ENCODE measurements around the gene A1BG. TPM values are rescaled to one million over a fixed set of nuclear protein-coding genes. Genes with fewer than 3 reads are reported as not detected.

Gene A1BG
- total RNA-seq, 2 experiments from 2014 or later: 8.5 to 9.9 TPM

DNA sequence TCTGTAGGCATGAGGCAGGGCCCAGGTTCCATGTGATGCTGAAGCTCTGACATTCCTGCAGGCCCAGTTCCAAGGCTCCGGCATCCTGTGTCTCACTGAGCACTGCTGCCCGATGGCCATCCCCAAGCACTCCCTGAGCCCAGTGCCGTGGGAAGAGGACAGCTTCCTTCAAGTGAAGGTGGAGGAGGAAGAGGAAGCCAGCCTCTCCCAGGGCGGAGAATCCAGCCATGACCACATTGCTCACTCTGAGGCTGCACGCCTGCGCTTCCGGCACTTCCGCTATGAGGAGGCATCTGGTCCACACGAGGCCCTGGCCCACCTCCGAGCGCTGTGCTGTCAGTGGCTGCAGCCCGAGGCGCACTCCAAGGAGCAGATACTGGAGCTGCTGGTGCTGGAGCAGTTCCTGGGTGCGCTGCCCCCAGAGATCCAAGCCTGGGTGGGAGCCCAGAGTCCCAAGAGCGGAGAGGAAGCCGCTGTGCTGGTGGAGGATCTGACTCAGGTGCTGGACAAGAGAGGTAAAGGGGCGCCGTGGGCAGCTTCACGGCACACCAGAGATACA lies 18.5 kb downstream of the A1BG start:
- Mint-ChIP-seq H3K36me3 (ENCODE audit: low read depth) (peaks cover 39% of the 10 kb centered on the region), H3K27ac (no peak overlapping the region), H3K4me3 (no peak overlapping the region), H3K27me3 (no peaks in the 10 kb centered on the region), H3K4me1 (no peaks in the 10 kb centered on the region), H3K9me3 (peaks cover 3% of the 10 kb centered on the region)
- no peak for DNase-seq
- CTCF ChIA-PET: interaction anchor here (0.6 to 1.2 kb wide), 2 partner anchors 185 to 276 kb away, joined by 3 to 4 read pairs; partner anchors contain the start of genes ZBTB45 and ZNF135
- POLR2A ChIA-PET: no interaction called here

DNA sequence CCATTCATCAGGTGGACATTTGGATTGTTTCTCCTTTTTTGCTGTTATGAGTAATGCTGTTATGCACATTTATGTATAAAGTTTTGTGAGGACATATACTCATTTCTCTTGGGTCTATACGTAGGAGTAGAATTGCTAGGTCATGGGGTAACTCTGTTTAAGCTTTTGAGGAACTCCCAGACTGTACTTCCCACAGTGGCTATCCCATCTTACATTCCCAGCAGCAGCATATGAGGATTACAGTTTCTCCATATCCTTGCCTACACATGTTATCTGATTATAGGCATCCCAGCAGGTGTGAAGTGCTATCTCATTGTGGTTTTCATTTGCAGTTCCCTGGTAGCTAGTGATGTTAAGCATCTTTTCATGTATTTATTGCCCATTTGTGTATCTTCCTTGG lies 20.6 kb downstream of the A1BG start:
- Mint-ChIP-seq H3K9me3 (no peaks in the 10 kb centered on the region), H3K4me1 (no peaks in the 10 kb centered on the region), H3K4me3 (no peak overlapping the region), H3K27ac (no peak overlapping the region), H3K27me3 (no peaks in the 10 kb centered on the region), H3K36me3 (ENCODE audit: low read depth) (peaks cover 22% of the 10 kb centered on the region)
- ChIA-PET POLR2A (no interaction called here), CTCF (no interaction called here)
- no peak for DNase-seq

DNA sequence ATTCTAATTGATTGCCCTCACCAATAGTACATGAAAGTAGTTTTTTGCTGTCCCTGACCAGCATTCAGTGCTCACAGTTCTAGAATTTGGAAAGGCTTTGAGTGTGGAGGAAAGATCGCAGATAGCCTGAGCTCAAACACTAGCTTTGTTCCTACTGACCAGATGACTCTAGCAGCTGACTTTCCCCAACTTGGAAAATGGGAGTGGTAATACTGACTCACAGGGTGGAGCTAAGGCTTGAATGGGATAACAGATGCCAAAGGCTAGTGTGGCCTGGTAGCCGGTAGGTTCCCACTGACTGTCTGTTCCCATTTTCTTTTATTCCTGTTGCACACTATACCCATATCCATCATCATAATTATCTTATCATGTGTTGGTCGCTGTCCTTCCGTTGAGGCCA lies 22.8 kb downstream of the A1BG start:
- no peak overlapping the region for H3K27ac Mint-ChIP-seq
- peaks cover 13% of the 10 kb centered on the region for H3K36me3 Mint-ChIP-seq (ENCODE audit: low read depth)
- no peaks in the 10 kb centered on the region for H3K27me3 Mint-ChIP-seq
- no peak overlapping the region for H3K4me3 Mint-ChIP-seq
- H3K9me3 Mint-ChIP-seq: no peaks in the 10 kb centered on the region
- no peaks in the 10 kb centered on the region for H3K4me1 Mint-ChIP-seq
- POLR2A ChIA-PET: interaction anchor here (0.7 kb wide), 1 partner anchor 147 kb away, joined by 3 read pairs; no protein-coding TSS in a partner anchor
- no peak for DNase-seq
- CTCF ChIA-PET: interaction anchor here (1.0 to 1.2 kb wide), 2 partner anchors 17 to 102 kb away, joined by 3 to 4 read pairs; partner anchors contain the start of gene ZNF544

DNA sequence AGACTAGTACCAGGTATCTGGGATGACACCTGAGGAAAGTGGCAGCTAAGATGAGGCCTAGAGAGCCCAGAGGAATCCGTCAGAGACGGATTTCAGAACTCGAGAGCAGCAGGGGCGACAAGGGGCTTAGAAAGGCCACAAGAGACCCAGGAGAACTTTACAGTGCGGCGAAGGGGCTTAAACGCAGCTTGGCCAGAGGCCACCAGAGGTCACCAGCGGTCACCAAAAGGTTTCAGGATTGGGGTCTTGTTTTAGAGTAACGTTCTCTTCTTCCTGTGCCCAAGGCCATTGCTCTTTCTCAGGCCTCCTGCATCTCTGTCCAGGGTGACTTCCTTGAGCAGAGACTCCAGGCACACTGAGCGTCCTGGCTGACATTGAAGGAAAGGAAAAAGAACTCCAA lies 24.3 kb downstream of the A1BG start:
- Mint-ChIP-seq H3K27me3 (no peaks in the 10 kb centered on the region), H3K27ac (no peak overlapping the region), H3K9me3 (no peaks in the 10 kb centered on the region), H3K36me3 (ENCODE audit: low read depth) (peaks cover 2% of the 10 kb centered on the region), H3K4me3 (no peak overlapping the region), H3K4me1 (no peaks in the 10 kb centered on the region)
- no peak for DNase-seq
- POLR2A ChIA-PET: no interaction called here
- CTCF ChIA-PET: interaction anchor here (1.5 to 2.2 kb wide), 2 partner anchors 14 to 191 kb away, joined by 5 to 6 read pairs; partner anchors contain the start of gene ZBTB45

DNA sequence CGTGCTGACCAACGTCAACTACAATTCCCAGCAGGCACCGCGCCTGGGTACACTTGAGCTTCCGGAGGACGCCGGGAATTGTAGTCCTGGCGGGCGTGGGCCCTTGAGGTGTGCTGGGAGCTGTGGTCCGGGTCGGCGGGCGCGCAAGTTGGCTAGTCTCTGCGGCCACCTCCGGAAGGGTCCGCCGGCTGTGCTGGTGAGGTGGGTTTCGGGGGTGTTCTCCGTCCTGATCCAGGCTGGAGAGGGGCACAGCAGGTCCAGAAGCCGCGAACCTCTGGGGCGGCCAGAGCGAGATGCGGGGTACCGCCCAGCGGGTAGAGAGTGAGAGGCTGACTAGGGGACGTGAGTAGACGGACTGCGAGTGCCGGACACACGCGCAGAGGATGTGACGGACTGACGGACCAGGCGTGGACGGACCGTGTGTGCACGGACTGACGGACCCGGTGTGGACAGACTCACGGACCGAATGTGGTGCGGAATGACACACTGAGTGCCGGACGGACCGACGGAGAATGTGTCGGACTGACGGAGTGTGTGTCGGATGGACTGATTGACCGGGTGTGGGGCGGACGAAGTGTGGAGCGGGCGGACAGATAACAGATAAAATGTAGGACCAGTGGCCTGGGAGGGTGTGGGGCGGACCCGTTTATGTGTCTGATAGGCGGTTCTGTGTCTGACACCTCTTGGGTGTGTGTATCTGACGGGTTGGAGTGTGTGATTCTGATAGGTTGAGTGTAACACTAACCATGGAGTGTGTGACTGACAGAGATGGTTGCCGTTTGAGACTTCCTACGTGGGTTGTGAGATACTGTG lies 26.2 kb downstream of the A1BG start, which contains the start of gene ZSCAN22:
ZSCAN22 (plus strand) TSS at position 81 of the 813 bp plus-strand sequence. CDS start 7,809 bp downstream, outside the sequence.
- Mint-ChIP-seq H3K27ac (no peak within 1 kb of the TSS), H3K36me3 (ENCODE audit: low read depth) (peaks cover 9% of the 10 kb centered on the region), H3K9me3 (no peaks in the 10 kb centered on the region), H3K4me1 (no peaks in the 10 kb centered on the region), H3K27me3 (no peaks in the 10 kb centered on the region), H3K4me3 (no peak within 1 kb of the TSS)
- CTCF ChIA-PET: interaction anchor here (0.9 to 2.2 kb wide), 6 partner anchors 20 to 254 kb away, joined by 4 to 12 read pairs (median 6); partner anchors contain the start of genes ZBTB45, ZNF497 and ZNF584
- peak; percentile 93 for DNase-seq
- POLR2A ChIA-PET: interaction anchor here (1.0 to 2.2 kb wide), 12 partner anchors 9 to 193 kb away, joined by 3 to 23 read pairs (median 4); partner anchors contain the start of genes ERVK3-1, RPS5, ZBTB45 and ZNF497

DNA sequence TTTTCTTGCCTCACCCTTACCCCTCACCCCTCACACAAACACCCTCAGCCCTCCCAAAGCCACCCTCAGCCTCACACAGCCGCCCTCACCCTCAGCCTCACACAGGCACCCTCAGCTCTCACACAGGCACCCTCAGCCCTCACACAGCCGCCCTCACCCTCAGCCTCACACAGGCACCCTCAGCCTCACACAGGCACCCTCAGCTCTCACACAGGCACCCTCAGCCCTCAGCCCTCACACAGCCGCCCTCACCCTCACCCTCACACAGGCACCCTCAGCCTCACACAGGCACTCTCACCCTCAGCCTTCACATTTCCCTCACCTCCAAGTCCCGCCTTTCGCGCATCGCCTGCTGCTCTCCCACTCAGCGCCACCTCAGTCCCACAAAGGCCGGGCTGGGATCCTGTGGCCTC lies 26.8 kb downstream of the A1BG start:
- POLR2A ChIA-PET: interaction anchor here (1.0 to 2.2 kb wide), 13 partner anchors 9 to 193 kb away, joined by 3 to 23 read pairs (median 5); partner anchors contain the start of genes ERVK3-1, RPS5, ZBTB45 and ZNF497
- CTCF ChIA-PET: interaction anchor here (0.9 to 1.4 kb wide), 5 partner anchors 21 to 255 kb away, joined by 4 to 12 read pairs (median 6); partner anchors contain the start of genes ZBTB45, ZNF497 and ZNF584
- H3K36me3 Mint-ChIP-seq (ENCODE audit: low read depth): peaks cover 9% of the 10 kb centered on the region
- no peak overlapping the region for H3K27ac Mint-ChIP-seq
- DNase-seq: no peak
- H3K27me3 Mint-ChIP-seq: no peaks in the 10 kb centered on the region
- H3K4me1 Mint-ChIP-seq: no peaks in the 10 kb centered on the region
- H3K9me3 Mint-ChIP-seq: no peaks in the 10 kb centered on the region
- H3K4me3 Mint-ChIP-seq: no peak overlapping the region

DNA sequence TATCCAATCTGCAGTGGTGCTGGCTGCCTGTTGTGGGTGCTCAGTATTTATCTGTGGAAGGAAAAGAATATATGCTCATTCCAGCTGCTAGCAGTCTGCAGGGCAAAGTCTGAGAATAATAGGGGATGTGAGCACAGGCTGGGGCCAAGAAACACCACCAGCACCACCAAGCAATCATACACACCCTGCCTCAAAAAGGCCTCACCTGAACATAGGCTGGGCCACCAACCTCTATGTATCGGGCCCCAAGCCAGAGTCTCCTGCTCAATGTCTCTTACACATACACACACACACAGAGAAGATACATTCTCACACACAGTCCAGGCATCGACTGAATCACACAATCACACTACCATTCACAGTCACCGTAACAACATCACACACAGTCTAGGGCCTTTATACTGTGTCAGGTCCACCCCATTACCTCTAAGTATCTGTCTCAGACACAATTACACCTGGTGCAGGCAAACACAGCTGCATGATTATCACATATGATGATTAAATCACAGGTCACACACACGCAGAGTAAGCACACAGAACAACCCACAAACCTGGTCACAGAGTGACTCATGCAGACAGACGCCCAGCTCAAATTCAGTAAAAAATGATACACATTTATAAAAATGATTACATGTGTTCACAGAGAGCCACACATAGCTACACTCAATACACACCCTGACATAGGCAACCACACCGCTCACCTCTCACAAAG lies 27.8 kb downstream of the A1BG start:
- no peak overlapping the region for H3K27ac Mint-ChIP-seq
- peaks cover 11% of the 10 kb centered on the region for H3K36me3 Mint-ChIP-seq (ENCODE audit: low read depth)
- no peaks in the 10 kb centered on the region for H3K4me1 Mint-ChIP-seq
- H3K9me3 Mint-ChIP-seq: no peaks in the 10 kb centered on the region
- no peak overlapping the region for H3K4me3 Mint-ChIP-seq
- DNase-seq: no peak
- POLR2A ChIA-PET: interaction anchor here (0.7 to 2.2 kb wide), 10 partner anchors 8 to 475 kb away, joined by 3 to 23 read pairs (median 4); partner anchors contain the start of genes ERVK3-1, RPS5, ZNF497 and ZNF587
- CTCF ChIA-PET: interaction anchor here (1.3 kb wide), 1 partner anchor 38 kb away, joined by 6 read pairs; the partner anchor contains the start of gene ZNF497
- H3K27me3 Mint-ChIP-seq: no peaks in the 10 kb centered on the region

DNA sequence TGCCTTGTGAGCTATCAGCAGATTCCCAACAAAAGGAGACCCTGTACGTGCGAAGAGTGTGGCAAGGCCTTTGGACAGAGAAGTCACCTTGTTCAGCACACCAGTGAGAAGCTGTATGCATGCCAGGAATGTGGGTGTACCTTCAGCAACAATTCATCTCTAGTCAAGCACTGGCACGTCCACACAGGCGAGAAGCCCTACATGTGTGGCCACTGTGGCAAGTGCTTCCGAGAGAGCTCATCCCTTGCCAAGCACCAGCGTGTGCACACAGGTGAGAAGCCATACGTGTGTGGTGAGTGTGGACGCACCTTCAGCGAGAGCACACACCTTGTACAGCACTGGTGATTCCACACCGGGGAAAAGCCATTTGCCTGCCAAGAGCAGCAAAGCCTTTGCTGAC lies 34.1 kb downstream of the A1BG start:
- Mint-ChIP-seq H3K36me3 (ENCODE audit: low read depth) (peaks cover 36% of the 10 kb centered on the region), H3K27ac (no peak overlapping the region), H3K9me3 (peaks cover 3% of the 10 kb centered on the region), H3K4me1 (no peaks in the 10 kb centered on the region), H3K27me3 (no peaks in the 10 kb centered on the region), H3K4me3 (no peak overlapping the region)
- ChIA-PET POLR2A (interaction anchor here (1.5 kb wide), 1 partner anchor 12 kb away, joined by 4 read pairs; no protein-coding TSS in a partner anchor), CTCF (interaction anchor here (1.0 kb wide), 1 partner anchor 847 kb away, joined by 3 read pairs; no protein-coding TSS in a partner anchor)
- DNase-seq: no peak

DNA sequence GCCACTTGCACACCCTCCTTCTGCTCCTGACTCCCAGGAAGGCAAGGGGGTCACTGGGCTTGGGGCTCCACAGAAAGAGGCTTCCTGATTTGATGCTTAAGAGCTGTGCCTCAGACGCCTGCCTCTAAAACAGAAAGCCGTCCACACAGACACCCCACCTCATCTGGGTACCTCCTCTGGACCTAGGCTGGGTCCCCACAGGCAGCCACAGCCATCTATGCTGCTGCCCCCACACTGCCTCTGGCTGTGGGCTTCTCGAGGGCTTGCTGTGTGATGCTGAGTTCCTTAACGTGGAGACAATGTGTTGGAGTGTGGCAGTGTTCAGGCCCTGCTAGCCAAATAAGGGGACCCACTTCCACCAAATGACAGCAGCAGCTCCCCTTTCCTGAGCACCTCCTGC lies 35.0 kb downstream of the A1BG start:
- no peaks in the 10 kb centered on the region for H3K27me3 Mint-ChIP-seq
- H3K4me1 Mint-ChIP-seq: no peaks in the 10 kb centered on the region
- peaks cover 6% of the 10 kb centered on the region for H3K9me3 Mint-ChIP-seq
- H3K4me3 Mint-ChIP-seq: no peak overlapping the region
- no peak overlapping the region for H3K27ac Mint-ChIP-seq
- CTCF ChIA-PET: interaction anchor here (1.0 kb wide), 1 partner anchor 846 kb away, joined by 3 read pairs; no protein-coding TSS in a partner anchor
- POLR2A ChIA-PET: interaction anchor here (1.0 to 1.5 kb wide), 3 partner anchors 8 to 29 kb away, joined by 3 to 4 read pairs (median 4); partner anchors contain the start of gene ZSCAN22
- DNase-seq: no peak
- peaks cover 42% of the 10 kb centered on the region for H3K36me3 Mint-ChIP-seq (ENCODE audit: low read depth)

DNA sequence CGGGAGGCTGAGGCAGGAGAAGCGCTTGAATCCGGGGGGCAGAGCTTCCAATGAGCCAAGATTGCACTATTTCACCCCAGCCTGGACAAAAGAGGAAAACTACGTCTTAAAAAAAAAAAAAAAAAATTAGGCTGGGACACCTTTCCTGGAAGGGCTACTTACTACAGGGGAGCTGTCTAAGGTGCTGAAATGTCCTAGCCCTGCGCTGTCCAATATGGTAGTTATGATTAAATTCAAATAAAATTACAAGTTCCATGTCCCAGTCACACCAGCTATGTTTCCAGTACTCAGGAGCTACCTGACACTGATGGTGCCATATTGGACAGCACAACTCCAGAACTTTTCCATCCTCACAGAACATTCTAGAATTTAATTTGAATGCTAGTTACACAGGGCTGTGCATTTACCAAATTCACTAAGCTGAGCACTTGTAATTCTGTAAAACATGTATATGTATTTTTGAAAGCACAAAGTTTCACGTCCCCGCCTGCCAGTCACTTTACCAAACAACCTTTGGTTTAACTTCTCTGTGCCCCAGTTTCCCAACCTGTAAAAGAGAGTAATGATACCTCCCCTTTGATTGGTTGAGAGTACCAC lies 35.7 kb downstream of the A1BG start:
- Mint-ChIP-seq H3K36me3 (ENCODE audit: low read depth) (peaks cover 45% of the 10 kb centered on the region), H3K4me1 (no peaks in the 10 kb centered on the region), H3K27me3 (no peaks in the 10 kb centered on the region), H3K27ac (no peak overlapping the region), H3K9me3 (peaks cover 8% of the 10 kb centered on the region), H3K4me3 (no peak overlapping the region)
- CTCF ChIA-PET: interaction anchor here (0.7 kb wide), 1 partner anchor 56 kb away, joined by 3 read pairs; no protein-coding TSS in a partner anchor
- POLR2A ChIA-PET: interaction anchor here (0.9 to 1.4 kb wide), 5 partner anchors 9 to 202 kb away, joined by 3 to 4 read pairs (median 3); partner anchors contain the start of genes ZBTB45 and ZSCAN22
- DNase-seq: no peak

DNA sequence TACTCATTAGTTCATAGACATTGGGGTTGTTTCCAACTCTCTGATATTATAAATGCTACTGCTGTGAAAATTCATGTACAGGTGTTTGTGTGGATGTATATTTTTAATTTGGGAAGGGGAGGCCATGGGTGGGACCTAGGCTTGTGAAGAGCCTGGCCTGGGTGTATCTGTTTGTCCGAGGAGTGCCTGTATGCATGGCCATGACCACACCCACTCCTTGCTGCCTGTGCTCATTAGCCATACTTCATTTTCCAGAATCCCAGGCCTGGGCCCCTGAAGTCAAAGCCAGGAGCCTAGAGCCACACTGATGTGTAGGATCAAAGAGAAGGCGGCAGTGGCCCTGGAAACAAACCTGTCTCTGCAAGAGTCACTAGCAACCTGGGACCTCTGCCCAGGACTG lies 37.7 kb downstream of the A1BG start:
- peaks cover 61% of the 10 kb centered on the region for H3K36me3 Mint-ChIP-seq (ENCODE audit: low read depth)
- no peaks in the 10 kb centered on the region for H3K27me3 Mint-ChIP-seq
- H3K4me3 Mint-ChIP-seq: no peak overlapping the region
- ChIA-PET CTCF (no interaction called here), POLR2A (no interaction called here)
- H3K4me1 Mint-ChIP-seq: no peaks in the 10 kb centered on the region
- peaks cover 12% of the 10 kb centered on the region for H3K9me3 Mint-ChIP-seq
- H3K27ac Mint-ChIP-seq: no peak overlapping the region
- no peak for DNase-seq

DNA sequence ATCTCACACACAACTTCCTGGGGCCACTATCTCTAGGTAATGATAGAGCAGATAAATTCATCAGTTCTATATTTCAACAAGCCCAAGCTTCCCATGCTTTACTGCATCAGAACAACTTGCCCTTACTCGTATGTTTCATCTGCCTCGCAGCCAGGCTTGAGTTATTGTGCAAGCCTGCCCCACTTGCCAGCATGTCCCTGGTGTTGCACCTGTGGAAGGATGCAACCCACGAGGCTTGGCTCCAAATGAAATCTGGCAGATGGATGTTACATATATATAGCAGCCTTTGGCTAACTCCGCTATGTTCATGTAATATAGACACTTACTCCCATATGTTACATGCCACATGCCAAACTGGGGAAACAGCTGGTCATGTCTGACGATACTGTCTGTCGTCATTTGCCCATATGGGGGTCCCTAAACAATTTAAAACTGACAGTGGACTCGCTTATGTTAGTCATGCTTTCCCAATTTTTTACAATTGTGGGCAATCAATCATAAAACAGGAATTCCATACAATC lies 41.9 kb downstream of the A1BG start:
- no peak for DNase-seq
- no peaks in the 10 kb centered on the region for H3K27me3 Mint-ChIP-seq
- no peak overlapping the region for H3K4me3 Mint-ChIP-seq
- H3K9me3 Mint-ChIP-seq: peaks cover 20% of the 10 kb centered on the region
- H3K36me3 Mint-ChIP-seq (ENCODE audit: low read depth): peaks cover 94% of the 10 kb centered on the region
- CTCF ChIA-PET: no interaction called here
- no peak overlapping the region for H3K27ac Mint-ChIP-seq
- POLR2A ChIA-PET: no interaction called here
- peaks cover 29% of the 10 kb centered on the region for H3K4me1 Mint-ChIP-seq

Data from activated CD4-positive, alpha-beta memory T cell treated with anti-CD3 and anti-CD28 coated beads, Interleukin-2, amount 10 ng/mL, durations not matched to agents 7 days and 5 days (primary cell).